HG03432 (cell line): ENCODE measurements around the gene DBX1.
"Not testable (repeated sequence)": the region's sequence is repeated elsewhere in the genome, so short reads cannot be mapped to it uniquely, and the experiment has no call there.

Experiments
- ATAC-seq: cut with Tn5 transposase; IDR thresholded peaks from one replicate; pipeline ENCODE4 v1.9.1; 2021; ENCODE audit warnings: mild to moderate bottlenecking, moderate library complexity; ENCODE audit not compliant: unreplicated experiment

Gene DBX1

GRCh38 chr11:20160425-20161229, at the start of gene DBX1:
DBX1 (minus strand) TSS chr11:20160475; CDS start chr11:20160324, 151 bp downstream.
- ATAC-seq, result no peak

GRCh38 chr11:20208622-20209111, 48.4 kb upstream of the DBX1 start:
- ATAC-seq, result no peak

GRCh38 chr11:20207781-20208621, 47.7 kb upstream of the DBX1 start:
- no peak for ATAC-seq

DNA sequence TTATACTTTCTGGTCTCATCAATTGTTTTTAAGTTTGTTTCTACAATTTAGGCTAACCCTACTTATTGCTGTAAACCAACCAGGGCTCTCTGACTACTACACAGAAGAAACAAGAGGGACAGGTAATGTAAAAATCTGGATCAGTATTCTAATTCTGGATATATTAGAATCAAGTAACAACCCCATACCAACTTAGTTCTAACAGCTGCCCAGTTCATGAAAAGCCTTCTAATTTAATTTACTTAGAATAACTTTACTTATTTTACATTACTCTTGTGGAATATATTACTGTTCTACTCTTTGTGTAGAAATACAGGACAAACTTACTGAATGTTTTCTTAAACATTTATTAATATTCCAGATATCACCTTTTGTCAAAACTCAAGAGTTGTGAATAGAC, 45.5 kb upstream of the DBX1 start:
- no peak for ATAC-seq

- no peak for ATAC-seq
Measured at GRCh38 chr11:20204681-20205080, 44.4 kb upstream of the DBX1 start.

GRCh38 chr11:20203831-20204230, 43.6 kb upstream of the DBX1 start:
- no peak for ATAC-seq

GRCh38 chr11:20201231-20201630, 41.0 kb upstream of the DBX1 start:
- no peak for ATAC-seq

GRCh38 chr11:20200331-20200955, 40.2 kb upstream of the DBX1 start:
- ATAC-seq, result not testable (repeated sequence)

GRCh38 chr11:20197881-20198280, 37.6 kb upstream of the DBX1 start:
- peak; percentile 97 for ATAC-seq

DNA sequence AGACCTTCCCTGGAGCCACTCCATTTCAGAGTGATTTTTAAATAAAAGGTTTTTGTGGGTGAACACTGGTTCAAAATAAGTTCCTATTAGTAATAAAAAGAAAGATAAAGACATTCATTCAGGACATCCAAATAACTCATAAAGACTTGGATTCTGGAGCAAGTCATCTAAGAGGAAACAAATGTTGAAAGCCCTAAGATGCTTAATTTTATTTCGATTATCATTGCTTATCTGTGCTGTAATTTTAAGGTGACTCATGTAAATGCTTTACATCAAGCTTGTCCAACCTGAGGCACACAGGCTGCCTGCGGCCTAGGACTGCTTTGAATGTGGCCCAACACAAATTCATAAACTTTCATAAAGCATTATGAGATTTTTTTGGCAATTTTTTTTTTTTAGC, 34.2 kb upstream of the DBX1 start:
- ATAC-seq, result no peak

DNA sequence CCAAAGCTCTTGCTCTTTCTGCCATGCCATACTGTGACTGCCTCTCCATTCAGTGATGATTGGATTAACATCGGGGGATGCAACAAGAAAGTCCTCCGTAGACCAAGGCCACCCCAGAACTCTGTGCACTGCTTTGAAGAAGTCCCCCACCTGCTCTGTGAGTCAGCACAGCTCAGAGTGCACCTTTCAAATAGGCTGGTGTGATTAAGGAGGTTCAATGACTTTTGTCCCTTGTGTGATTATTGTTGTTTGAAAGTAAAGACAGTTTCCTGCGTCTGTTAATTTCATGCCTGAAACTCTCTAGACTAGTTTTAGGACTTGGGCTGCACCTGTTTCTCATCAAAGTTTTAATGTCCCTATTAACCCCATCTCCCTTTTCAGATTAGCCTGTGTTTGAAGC, 33.0 kb upstream of the DBX1 start:
- ATAC-seq, result no peak

DNA sequence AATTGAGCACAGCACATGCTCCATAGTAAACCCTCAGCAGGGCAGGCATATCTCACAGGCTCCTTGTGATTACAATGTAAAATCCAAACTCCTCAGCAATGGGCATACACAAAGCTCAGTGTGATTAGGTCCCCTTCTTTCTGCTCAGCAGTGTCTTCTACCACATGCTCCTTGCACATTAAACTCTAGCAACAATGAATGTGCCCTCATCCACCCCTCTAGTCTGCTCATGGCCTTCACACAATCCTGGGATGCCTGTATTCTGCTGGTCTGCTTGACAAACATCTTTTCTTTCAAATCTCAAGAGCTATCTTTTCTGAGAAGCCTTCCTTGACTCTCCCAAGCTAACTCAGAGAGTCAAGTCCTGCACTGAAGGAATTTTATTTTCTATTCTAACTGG, 32.4 kb upstream of the DBX1 start:
- no peak for ATAC-seq

GRCh38 chr11:20192151-20192550, 31.9 kb upstream of the DBX1 start:
- no peak for ATAC-seq

GRCh38 chr11:20178976-20179375, 18.7 kb upstream of the DBX1 start:
- ATAC-seq, result no peak

DNA sequence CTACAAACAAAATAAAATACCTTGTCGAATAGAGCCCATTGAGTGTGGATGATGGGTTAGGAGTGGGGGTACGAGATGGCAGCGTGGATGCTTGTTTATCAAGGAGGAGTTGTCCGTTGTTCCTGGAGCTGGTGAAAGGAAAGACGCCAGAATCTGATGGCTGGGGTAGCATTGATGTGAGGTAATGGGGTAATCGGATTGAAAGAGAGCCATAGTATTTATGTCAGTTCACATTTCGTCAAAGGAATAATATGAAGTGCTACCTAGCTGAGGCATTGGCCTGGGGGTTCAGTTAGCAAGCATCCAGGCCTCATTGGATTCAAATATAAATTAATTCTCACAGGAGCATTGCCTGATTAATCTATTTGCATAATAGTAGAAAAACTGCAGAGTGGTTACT, 16.9 kb upstream of the DBX1 start:
- ATAC-seq, result no peak

GRCh38 chr11:20172721-20173447, 12.6 kb upstream of the DBX1 start:
- ATAC-seq, result no peak

DNA sequence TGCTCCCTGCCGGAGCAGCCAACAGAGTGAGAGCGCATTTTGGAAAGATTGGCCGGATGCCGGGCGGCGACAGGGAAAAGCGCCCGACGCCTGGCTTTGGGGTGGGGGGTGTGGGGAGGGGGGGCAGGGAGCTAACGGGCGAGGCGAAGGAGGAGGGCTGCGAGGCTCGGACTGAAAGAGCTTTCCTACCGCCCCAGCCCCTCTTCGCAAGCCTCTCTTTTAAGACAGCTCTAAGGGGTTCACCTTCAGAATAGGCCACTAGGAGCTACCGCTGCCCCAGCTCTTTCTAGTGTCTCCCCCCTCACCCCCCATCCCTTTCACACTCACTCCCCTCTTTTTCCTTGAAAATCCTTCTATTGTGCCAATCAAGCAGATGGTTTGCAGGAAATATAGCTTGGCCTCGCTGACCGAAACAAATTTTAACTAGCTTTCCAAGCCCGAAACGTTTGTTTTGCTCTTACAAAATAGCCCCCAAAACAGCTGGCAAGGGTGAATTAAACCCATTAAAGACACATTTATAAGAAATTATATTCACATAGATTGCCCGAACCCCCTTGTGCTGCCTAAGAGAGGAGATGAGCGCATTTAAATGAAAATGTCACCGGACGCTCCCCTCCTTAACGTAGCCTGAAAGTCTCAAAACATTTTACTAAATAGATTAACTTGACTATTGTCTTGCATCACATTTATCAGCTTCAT, 3.7 kb upstream of the DBX1 start:
- no peak for ATAC-seq

- no peak for ATAC-seq
Measured at GRCh38 chr11:20162824-20163782, 2.8 kb upstream of the DBX1 start.
